ENCODE results near the gene C2orf92. TPM values are rescaled to one million over a fixed set of nuclear protein-coding genes. Genes with fewer than 3 reads are reported as not detected.

C2orf92 gene
- total RNA-seq, 2 experiments from 2014 or later = 5.9 to 11.2 TPM

DNA sequence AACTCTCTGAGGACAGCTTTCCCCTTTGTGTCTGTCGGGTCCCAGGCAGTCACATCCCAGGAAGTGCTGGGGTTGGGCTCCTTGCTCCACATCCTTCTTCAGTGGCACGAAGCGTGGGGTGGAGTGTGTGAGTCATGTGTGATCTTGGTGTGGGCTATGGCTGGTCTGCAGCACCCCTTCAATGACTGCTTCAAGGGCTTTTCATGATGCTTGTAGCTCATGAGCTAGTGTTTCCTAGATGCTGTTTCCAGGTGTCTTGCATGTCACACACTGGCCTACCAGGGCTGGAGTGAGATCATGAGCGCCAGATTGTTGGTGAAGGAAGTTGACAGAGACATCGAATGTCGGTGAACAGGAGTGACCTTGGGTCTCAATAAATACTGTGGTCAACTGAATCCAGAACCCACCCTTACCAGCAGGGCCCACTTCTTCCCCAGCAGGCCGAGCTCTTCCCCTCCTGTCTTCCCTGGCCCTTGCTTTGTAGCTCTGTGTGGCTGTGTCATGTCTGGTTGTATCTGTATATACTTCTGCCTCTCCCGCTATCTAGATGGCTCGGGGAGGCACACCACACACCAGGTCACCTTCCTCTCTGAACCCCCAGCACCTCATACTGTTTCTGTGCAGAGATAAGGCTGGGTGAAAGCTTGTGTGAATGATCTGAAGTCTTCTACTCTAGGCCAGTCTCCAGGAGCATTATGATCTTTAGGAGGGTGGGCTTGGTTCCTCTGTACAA lies 3.8 kb downstream of the C2orf92 start:
- TF ChIP-seq EZH2phosphoT487 (IDR thresholded peaks at IDR 0.05; ENCODE audit: borderline replicate concordance, low read depth, low read length) = no peak
- TF ChIP-seq, protein P1, sequence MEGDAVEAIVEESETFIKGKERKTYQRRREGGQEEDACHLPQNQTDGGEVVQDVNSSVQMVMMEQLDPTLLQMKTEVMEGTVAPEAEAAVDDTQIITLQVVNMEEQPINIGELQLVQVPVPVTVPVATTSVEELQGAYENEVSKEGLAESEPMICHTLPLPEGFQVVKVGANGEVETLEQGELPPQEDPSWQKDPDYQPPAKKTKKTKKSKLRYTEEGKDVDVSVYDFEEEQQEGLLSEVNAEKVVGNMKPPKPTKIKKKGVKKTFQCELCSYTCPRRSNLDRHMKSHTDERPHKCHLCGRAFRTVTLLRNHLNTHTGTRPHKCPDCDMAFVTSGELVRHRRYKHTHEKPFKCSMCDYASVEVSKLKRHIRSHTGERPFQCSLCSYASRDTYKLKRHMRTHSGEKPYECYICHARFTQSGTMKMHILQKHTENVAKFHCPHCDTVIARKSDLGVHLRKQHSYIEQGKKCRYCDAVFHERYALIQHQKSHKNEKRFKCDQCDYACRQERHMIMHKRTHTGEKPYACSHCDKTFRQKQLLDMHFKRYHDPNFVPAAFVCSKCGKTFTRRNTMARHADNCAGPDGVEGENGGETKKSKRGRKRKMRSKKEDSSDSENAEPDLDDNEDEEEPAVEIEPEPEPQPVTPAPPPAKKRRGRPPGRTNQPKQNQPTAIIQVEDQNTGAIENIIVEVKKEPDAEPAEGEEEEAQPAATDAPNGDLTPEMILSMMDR (conservative IDR thresholded peaks at IDR 0.05; ENCODE audit: low read length) = no peak
- H4K20me1 ChIP-seq (ENCODE audit: insufficient read depth, low read length) = no peaks in the 10 kb centered on the region
- H3K4me1 ChIP-seq (ENCODE audit: insufficient read depth, low read length, poor library complexity, severe bottlenecking) = peaks cover 7% of the 10 kb centered on the region
- H3K4me2 ChIP-seq (ENCODE audit: low read length) = no peak overlapping the region
- H3K9me2 ChIP-seq (ENCODE audit: insufficient read depth, low read length) = no peaks in the 10 kb centered on the region
- no peak for DNase-seq (ENCODE audit: low spot score)
- H3K4me3 ChIP-seq (ENCODE audit: low read depth, low read length, poor library complexity, severe bottlenecking) = no peak overlapping the region
- no peaks in the 10 kb centered on the region for H3K79me2 ChIP-seq (ENCODE audit: insufficient read depth, low read depth, low read length)
- no TSS peak for BruUV-seq (replicated peaks)
- intact Hi-C loops (cut with micrococcal nuclease; ENCODE audit: unreplicated experiment) = no loop called here
- no peak overlapping the region for H2AFZ ChIP-seq (ENCODE audit: low read length)
- ChIA-PET CTCF (ENCODE audit: unreplicated experiment) (interaction anchor here (0.6 kb wide), 1 partner anchor 25 kb away, joined by 3 read pairs; no protein-coding TSS in a partner anchor), POLR2A (interaction anchor here (0.7 kb wide), 1 partner anchor 9 kb away, joined by 3 read pairs; the partner anchor contains the start of gene ACTR1B)
- H3K27ac ChIP-seq (ENCODE audit: low read depth, low read length, poor library complexity, severe bottlenecking) = no peak overlapping the region
- H3K36me3 ChIP-seq (ENCODE audit: insufficient read depth, low read length) = no peaks in the 10 kb centered on the region
- no peaks in the 10 kb centered on the region for H3K9me3 ChIP-seq (ENCODE audit: low read length)

DNA sequence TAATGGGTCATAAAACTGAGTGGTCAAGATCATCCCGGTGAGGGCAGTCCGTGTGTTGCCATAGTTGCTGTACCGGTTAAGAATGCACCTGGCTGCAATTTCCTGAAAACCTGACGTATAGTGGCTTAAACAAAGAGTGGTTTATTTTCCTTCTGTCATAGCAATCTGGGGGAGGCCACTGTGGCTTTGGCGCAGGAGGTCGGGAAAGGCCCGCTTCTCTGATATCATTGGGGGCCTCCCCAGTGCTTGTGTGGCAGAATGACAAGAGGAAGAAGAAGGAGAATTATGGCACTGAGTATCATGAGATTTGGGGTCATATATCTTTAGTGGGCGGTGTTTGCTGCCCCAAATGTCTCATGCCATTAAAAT lies 4.4 kb downstream of the C2orf92 start:
- Histone ChIP-seq H3K9me2 (ENCODE audit: insufficient read depth, low read length) (no peaks in the 10 kb centered on the region), H3K4me1 (ENCODE audit: insufficient read depth, low read length, poor library complexity, severe bottlenecking) (peaks cover 7% of the 10 kb centered on the region), H3K79me2 (ENCODE audit: insufficient read depth, low read depth, low read length) (no peaks in the 10 kb centered on the region), H3K4me2 (ENCODE audit: low read length) (no peak overlapping the region), H3K4me3 (ENCODE audit: low read depth, low read length, poor library complexity, severe bottlenecking) (no peak overlapping the region), H3K27ac (ENCODE audit: low read depth, low read length, poor library complexity, severe bottlenecking) (no peak overlapping the region), H4K20me1 (ENCODE audit: insufficient read depth, low read length) (no peaks in the 10 kb centered on the region), H3K9me3 (ENCODE audit: low read length) (no peaks in the 10 kb centered on the region), H3K36me3 (ENCODE audit: insufficient read depth, low read length) (no peaks in the 10 kb centered on the region), H2AFZ (ENCODE audit: low read length) (no peak overlapping the region)
- intact Hi-C loops (cut with micrococcal nuclease; ENCODE audit: unreplicated experiment) = no loop called here
- TF ChIP-seq, protein P1 (conservative IDR thresholded peaks at IDR 0.05; ENCODE audit: low read length) = no peak
- no peak for TF ChIP-seq EZH2phosphoT487 (IDR thresholded peaks at IDR 0.05; ENCODE audit: borderline replicate concordance, low read depth, low read length)
- DNase-seq (ENCODE audit: low spot score) = no peak
- POLR2A ChIA-PET = no interaction called here
- BruUV-seq (replicated peaks) = no TSS peak
- CTCF ChIA-PET (ENCODE audit: unreplicated experiment) = no interaction called here

DNA sequence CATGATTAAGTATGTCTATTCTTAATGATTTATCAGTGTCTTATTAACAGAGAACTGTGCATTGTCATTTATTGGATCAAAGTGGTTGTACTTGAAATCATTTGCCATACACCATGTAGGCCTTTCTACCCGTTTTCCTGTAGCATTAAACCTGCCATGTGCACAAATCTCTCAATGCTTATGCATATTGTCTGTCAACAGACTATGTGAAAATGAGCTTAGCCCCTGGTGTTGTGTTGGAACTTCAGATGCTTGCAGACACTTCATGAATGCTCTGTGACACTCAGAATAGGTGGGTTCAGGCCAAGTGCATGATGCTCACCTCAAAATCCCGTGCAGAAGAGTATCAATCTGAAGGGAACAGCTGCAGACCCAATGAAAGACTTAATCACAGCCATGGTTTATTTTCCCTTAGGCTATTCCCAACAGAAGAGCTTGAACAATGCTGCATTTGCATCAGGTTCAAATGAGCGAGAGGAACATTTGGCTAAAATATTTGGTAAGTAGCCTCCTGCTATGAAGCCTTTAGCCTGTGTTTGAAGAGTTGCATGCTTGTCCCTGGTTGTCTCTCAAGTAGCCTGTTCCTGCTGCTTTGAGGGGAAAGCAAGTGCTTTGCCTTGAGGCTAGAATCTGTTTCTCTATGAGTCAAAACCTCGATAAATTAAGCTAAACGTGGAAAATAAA lies 6.1 kb downstream of the C2orf92 start:
- H3K4me1 ChIP-seq (ENCODE audit: insufficient read depth, low read length, poor library complexity, severe bottlenecking) = no peaks in the 10 kb centered on the region
- H3K4me3 ChIP-seq (ENCODE audit: low read depth, low read length, poor library complexity, severe bottlenecking) = no peak overlapping the region
- ChIA-PET CTCF (ENCODE audit: unreplicated experiment) (no interaction called here), POLR2A (interaction anchor here (0.9 to 1.2 kb wide), 2 partner anchors 11 to 13 kb away, joined by 3 read pairs; no protein-coding TSS in a partner anchor)
- H3K9me3 ChIP-seq (ENCODE audit: low read length) = no peaks in the 10 kb centered on the region
- no peak overlapping the region for H2AFZ ChIP-seq (ENCODE audit: low read length)
- TF ChIP-seq, protein P1 (conservative IDR thresholded peaks at IDR 0.05; ENCODE audit: low read length) = no peak
- no peak for TF ChIP-seq EZH2phosphoT487 (IDR thresholded peaks at IDR 0.05; ENCODE audit: borderline replicate concordance, low read depth, low read length)
- H3K9me2 ChIP-seq (ENCODE audit: insufficient read depth, low read length) = no peaks in the 10 kb centered on the region
- no peaks in the 10 kb centered on the region for H3K79me2 ChIP-seq (ENCODE audit: insufficient read depth, low read depth, low read length)
- no peaks in the 10 kb centered on the region for H3K36me3 ChIP-seq (ENCODE audit: insufficient read depth, low read length)
- no peak for DNase-seq (ENCODE audit: low spot score)
- BruUV-seq (replicated peaks) = no TSS peak
- no peak overlapping the region for H3K27ac ChIP-seq (ENCODE audit: low read depth, low read length, poor library complexity, severe bottlenecking)
- H4K20me1 ChIP-seq (ENCODE audit: insufficient read depth, low read length) = no peaks in the 10 kb centered on the region
- intact Hi-C loops (cut with micrococcal nuclease; ENCODE audit: unreplicated experiment) = no loop called here
- no peak overlapping the region for H3K4me2 ChIP-seq (ENCODE audit: low read length)
